Renal pelvis (tissue), 4 donors: ENCODE data around the gene COG2. TPM values are rescaled to one million over a fixed set of nuclear protein-coding genes. Genes with fewer than 3 reads are reported as not detected.
"Not testable (repeated sequence)": the region's sequence is repeated elsewhere in the genome, so short reads cannot be mapped to it uniquely, and the experiment has no call there.

Experiments used
- DNase-seq: peaks from one replicate; pipeline ENCODE4 v3.0.0-alpha.2; 2013
- polyA plus RNA-seq, 3 donors: library from polyadenylated mRNA; unstranded; fragments of 120-200 nt; gene quantifications; one replicate each; pipeline ENCODE4 v1.2.1, GENCODE V29; 2013; ENCODE audit not compliant: insufficient read length in 3 of 3

Gene COG2
- polyA plus RNA-seq, 3 donors = 31.6 to 39.0 (median 36.0) TPM

DNA sequence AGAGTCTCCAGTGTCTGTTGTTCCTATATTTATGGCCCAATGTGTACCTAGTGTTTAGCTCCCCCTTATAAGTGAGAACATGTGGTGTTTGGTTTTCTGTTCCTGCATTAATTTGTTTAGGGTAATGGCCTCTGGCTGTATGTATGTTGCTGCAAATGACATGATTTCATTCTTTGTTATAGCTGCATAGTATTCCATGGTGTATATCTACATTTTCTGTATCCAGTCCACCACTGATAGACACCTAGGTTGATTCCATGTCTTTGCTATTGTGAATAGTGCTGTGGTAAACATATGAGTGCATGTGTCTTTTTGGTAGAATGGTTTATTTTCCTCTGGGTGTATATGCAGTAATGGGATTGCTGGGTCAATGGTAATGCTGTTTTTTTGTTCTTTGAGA is 56.7 kb downstream of the COG2 start:
- DNase-seq = not testable (repeated sequence)

DNA sequence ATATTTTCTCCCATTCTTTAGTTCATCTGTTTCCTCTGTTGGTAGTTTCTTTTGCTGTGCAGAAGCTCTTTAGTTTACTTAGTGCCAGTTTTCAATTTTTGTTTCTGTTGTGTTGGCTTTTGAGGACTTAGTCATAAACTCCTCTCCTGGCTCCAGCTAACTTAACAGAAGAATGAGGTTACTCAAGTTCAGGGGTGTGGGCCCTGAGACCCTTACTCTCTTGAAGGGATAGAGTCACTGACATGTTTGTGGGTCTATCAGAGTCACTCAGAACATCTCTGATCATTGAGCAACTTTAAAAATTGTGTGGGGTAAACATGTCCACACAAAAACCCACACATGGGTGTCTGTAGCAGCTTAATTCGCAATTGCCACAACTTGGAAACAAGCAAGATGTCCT is 57.4 kb downstream of the COG2 start:
- DNase-seq = no peak

DNA sequence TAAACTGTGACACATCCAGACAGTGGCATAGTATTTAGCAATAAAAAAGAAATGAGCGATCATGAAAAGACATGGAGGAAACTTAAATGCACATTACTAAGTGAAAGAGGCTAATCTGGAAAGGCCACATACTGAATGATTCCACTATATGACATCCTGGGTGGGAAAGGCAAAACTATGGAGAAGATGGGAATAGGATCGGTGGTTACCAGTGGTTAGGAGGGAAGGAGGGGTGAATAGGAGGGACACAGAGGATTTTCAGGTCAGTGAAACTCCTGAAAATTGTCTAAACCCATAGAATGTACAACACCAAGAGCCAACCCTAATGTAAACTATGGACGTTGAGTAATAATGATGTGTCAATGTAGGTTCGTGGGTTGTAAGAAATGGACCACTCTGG is 57.9 kb downstream of the COG2 start:
- no peak for DNase-seq

DNA sequence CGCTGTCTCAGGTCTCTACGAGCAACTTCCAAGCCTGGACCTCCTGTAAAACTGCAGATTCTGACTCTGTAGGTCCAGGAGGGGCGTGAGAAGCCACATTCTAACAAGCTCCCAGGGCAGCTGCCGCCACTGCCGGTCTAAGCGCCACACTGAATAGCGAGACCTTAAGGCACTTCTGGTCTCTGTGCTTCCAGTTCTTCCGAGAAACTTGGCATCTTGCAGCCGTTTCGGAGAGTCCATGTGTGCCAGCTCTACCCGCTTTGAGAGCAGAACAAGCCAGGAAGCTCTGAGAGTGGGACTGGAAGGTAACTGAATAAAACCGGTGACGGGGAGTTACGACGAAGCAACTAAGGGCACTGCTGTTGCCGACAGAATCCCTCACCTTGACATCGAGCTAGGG is 59.2 kb downstream of the COG2 start:
- no peak for DNase-seq

DNA sequence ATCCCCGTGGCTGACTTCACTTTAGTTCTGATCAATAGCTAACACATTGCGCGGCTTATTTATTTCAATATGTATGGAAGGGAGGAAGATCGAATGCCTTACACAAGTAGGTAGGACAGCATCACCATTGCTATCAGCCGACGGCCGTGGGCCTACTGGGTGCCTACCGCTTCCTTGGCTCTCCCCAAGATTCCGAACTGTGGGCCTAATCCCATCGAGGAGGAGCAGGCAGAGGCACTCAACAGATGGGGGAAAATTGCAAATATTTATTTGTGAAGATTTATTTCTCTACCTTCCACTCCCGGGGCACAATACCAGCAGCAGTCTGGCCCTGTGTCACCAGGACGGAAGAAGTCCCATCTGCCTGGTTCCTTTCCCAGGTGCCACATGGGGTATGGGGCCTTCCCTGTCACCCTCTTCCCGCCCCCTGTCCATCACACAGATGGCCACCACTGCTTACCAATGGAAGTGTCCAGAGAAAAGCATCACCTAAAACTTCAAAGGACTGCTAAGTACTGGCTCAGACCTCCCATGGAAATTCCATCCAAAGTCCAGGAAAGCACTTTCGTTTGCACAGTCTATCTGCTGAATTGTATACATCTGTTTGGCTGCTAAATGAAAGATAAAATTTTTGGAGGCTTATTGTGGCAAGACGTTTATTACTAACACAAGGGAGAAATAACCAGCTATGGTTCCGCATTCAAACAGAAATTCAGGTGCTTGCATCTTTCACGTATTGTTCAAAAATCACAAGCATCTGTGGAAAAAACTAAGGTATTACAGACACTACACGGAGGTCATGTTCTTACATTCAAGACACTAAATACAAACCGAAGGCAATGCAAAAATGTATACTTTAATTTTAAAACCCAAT is 59.9 kb downstream of the COG2 start:
- no peak for DNase-seq

GRCh38 chr1:230702934-230703678 is 60.8 kb downstream of the COG2 start:
- peak; percentile 37 for DNase-seq

- DNase-seq = no peak
These were observed 61.6 kb downstream of the COG2 start for GRCh38 chr1:230703679-230704385.

- no peak for DNase-seq
These were observed 62.5 kb downstream of the COG2 start for GRCh38 chr1:230704830-230705229.

DNA sequence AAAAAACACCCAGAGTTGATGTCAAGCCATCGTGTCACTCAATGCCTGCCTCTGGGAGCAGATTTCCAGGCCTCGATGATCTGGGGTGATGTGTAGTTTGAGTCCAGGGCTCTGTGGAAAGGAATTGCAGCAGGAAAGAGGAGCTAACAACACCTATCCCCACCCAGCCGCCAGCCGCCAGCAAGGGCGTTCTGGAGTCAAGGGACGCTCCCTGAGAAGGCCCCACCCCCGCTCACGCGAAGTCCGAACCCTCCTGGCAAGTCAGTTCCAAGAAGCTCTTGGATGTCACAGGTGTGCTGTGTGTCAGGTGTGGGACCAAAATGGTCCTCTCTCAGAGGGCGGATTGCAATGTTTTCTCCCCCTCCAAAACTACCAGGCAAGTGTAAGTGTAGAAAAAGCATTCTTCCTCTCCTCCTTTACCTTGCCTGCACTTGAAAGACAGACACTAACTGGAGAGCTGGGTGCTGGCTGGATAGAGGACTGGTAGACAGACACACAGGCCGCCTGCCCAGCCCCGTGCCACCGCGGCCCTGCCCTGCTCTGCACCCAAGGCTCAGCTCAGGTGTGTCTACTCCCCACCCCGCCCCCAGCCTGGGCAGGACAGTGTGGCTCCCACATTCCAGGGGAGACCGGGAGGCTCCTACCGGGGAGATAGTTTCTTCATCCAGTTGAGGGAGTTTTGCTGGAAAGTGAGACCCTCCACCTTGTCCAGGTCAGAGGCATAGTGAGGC is 63.2 kb downstream of the COG2 start:
- no peak for DNase-seq

DNA sequence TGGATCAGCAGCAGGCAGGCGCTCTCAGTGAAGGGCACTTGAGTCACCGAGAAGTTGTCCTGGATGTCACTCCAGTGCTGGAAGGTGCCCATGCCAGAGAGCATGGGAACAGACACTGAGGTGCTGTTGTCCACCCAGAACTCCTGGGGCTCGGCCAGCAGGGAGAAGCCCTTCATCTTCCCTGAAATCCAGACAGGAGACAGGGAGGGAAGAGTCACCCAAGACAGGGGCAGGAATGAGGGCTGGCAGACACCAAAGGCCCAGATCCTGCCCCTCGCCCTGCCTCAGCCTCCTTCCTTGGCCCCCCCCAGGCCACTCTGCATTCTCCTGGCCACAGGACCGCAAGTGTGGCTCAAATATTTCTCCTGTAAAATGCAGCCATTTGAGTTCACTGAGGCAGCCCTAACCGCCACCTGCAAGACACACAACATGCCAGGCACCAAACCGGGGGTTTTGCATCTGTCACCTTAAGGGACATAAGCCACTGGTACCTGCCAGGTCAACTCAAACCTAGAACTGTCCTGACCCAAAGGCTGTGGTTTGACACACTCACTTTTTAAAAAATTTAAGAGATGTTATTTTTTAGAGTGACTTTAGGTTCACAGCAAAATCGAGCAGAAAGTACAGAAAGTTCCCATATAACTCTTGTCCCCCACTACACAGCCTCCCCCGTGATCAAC is 63.9 kb downstream of the COG2 start:
- no peak for DNase-seq

GRCh38 chr1:230706887-230707731 is 64.8 kb downstream of the COG2 start:
- no peak for DNase-seq

DNA sequence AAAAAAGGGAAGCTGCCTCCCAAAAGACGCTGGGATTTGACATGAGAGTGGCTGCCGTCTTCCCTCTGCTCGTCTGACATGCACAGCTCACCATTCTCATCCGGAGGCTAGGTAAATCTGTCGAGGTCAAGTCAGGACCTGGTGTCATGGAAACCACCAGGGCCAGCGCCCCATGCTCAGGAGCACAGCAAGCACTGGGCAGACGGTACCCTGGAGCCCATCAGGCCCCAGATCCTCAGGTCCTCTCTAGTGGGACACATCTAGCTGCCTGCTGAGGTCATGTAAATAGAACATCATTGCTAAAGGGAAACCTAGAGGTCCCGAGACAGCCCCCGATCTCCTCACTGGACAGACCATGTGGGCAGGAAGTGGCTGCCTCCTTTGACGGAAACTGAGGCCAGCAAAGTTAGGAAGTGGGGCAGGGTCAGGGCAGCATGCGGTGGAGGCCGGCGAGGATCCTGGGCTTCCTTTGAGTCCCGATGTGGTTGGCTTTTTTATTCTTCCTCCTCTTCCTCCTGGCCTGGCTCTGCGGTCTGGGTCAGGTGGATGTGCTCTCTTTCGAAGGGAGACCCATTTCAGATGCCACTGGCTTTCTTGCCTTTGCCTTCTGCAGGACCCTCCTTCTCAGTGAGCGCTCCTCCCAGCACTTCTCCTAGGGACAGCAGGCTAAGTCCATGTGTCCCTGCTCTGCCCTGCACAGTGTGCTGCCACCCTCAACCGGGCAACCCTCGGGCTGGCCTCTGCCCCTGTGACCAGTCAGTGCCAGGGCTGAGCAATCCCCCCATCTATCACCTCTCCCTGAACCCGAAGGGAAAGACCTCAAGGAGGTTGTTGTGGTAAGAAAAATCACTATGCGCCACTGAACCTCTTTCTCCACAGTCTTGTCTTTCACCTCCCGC is 65.7 kb downstream of the COG2 start:
- no peak for DNase-seq

DNA sequence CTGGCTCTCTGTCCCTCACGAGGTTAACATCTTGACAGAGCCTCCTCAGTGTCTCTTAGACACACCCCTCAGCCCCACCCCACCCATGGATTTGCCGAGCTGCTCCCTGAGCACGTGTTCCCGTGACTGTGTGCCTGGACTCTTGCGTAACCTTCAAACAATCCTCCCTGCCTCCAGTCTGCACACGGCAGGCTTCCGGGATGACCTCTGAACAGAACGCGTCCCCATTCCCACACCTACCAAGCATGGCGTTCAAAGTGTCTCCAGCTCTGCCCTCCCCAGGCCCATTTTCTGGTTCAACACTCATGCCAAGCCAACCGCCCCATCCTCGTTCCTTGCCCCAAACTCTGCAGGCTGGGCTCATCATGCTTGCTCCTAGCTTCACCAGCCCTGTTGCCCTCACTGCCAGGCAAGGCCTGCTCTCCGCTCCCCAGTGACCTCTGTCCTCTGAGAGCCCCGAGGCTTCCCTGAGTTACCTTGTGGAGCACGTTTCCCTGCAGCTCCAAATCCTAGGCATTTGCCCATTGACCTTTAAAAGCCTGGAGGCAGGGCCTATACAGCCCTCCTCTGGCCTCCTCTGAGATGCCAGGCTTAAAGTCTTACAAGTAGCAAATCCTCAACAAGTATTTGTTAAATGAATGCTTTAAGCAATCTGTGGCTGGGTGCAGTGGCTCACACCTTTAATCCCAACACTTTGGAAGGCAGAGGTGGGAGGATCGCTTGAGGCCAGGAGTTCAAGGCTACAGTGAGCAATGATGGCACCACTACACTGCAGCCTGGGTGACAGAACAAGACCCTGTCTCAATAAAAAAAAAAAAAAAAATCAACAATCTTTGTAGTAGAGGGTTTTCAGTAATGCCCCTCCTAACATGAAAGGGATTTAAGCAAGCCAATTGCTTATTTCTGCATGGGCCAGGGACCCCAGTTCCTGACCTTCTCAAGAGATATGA is 66.6 kb downstream of the COG2 start:
- DNase-seq = no peak

- no peak for DNase-seq
These were observed 67.6 kb downstream of the COG2 start for GRCh38 chr1:230709619-230710542.

GRCh38 chr1:230710543-230710904 is 68.2 kb downstream of the COG2 start:
- DNase-seq = no peak

- no peak for DNase-seq
These were observed 69.0 kb downstream of the COG2 start for GRCh38 chr1:230711245-230711644.

DNA sequence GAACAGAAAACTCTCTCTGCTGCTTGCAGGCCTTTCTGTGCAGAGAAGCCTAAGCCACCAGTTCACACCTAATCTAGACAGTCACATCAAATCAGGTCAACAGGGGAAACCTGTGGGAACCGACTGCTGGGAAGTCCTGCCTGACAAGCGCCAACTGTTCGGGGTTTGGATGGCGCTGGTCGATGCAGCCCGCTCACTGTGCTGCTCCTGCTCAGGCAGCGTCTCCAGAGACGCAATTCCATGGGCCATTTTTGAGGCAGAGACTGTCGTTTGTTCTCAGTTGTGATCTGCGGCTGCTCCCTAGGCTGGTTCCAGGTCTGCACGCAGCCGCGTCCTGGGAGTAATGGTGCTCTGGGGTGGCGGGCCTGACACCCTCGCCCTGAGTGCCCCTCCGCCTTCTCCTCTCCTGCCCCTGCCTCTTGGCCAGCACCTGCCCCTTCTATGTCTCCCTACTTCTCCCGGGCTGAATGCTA is 70.2 kb downstream of the COG2 start:
- DNase-seq = no peak
